GM19467 (cell line): ENCODE data around the gene CELF2.

Experiments used
- ATAC-seq: cut with Tn5 transposase; IDR thresholded peaks from one replicate; pipeline ENCODE4 v1.9.1; 2021; ENCODE audit warnings: mild to moderate bottlenecking, moderate library complexity; ENCODE audit not compliant: unreplicated experiment

Gene CELF2

DNA sequence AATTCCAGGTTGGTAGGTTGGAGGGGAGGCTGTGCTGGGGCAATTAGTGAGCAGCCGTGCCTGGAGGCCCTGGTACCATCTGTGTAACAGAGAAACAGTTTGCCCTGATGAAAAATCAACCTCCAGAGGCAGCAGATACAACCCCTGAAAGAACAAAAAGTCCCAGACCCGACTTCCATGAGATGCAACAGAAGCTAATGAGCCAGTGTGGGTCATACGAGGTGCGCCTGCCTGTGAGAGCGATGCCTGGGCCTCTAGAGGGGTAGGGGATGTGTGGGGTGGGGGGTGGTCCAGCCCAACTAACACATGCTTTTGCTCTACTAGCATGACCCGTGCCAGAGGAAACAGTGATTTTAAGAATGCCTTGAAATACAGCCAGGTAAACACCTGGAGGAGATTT, 39.3 kb downstream of the CELF2 start:
- ATAC-seq: no peak

DNA sequence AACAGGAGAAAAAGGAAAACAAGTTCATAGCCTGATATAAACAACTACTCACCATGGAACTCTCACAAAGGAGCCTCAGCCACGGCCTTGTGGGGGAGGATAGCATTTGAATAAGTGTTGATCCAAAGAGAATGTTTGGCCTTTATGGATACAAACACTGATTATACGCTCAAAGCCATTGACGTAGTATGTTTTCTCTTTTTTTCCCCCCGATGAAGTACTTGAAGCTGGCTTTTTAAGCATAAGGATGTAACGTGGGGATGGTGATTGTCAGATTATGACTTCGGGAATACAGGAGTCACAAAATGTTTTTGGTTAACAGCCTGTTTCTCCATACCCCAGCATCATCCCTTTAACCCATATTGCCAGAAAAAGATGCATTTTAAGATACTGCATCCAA, 39.8 kb downstream of the CELF2 start:
- ATAC-seq: no peak

DNA sequence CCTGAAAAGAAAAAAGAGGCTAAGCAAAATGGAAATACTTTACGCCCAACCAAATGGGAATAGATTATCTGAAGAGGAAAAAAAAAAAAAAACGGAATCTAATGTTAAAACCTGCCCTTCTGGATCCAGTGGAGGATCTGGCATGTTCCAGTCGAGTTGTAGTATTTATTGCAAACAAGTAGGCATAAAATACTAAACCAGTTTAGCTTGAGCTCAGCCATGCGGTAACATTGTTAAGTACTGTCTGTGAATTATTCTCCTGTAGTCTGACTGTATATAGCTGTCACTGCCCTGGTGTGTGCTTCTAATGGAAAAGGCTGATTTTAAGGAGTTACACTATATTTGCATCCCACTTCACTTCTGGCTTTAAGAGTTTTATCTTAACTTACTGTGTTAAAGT, 40.3 kb downstream of the CELF2 start:
- no peak for ATAC-seq

DNA sequence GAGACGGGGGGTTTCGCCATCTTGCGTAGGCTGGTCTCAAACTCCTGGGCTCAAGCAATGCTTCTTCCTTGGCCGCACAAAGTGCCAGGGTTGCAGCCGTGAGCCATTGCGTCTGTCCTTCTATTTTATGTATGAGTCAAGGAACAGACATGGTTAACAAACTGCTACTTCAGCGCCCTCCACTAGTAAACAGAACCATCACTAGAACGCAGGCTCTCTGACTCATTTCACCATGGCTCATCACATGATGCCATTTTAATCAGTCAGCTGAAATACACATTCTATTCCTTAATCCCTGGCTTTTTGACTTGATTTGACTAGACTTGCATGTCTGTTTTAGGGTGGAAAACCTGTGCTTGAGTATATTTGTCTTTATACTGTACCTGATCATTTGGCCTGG, 41.3 kb downstream of the CELF2 start:
- no peak for ATAC-seq

DNA sequence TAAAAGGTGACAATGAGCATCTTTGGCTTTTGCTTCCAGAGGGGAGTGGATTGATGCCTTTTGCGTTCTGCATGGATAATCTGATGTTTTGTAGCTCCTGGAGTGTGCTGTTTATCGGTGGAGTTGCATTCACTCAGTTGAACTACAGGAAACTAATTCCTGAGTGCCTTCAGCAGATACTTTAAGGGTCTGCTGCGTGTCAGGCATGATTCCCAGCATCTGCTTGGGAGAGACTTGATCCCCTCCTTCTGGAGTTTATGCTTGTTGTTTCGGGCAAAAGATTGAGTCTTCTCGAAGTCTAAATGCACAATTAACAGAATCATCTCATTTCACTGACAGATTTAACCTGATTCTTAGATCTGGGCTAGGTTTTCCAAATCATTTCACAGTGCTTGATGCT, 46.2 kb downstream of the CELF2 start:
- no peak for ATAC-seq

DNA sequence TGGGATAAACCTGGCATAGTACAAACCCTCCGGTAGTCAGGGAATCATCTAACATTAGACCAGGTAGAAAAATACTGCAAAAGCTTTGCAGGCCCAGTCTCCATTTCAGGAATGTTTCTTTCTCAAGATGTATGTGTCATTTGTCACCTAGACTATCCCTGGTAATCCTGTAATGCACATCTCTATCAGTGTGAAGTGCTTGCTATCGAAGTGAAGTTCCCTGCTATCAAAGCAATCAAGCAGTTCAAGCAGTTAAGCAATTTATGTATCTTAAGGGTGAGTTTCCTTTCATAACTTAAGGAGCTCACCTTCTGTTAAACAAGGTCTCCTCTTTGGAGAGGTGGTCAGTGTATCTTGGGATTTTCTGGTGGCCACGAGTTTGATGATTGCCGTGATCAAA, 47.2 kb downstream of the CELF2 start:
- ATAC-seq: no peak

DNA sequence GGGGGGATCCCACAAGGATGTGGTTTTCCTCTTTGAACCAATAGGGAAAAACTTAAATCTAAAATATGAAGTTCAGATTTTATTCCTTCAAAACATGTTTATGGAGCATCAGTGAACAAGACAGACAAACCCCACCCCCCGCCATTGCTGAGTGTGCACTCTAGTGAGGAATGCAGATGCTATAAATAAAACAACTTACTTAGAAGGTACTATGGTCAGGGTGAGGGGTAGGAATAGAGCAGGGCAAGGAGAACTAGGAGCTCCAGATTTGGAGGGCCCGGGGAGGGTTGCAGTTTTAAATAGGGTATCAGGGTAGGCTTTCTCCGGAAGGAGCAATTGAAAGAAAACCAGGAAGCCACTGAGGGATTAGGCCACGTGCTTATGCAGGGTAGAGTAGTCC, 47.9 kb downstream of the CELF2 start:
- ATAC-seq: no peak

DNA sequence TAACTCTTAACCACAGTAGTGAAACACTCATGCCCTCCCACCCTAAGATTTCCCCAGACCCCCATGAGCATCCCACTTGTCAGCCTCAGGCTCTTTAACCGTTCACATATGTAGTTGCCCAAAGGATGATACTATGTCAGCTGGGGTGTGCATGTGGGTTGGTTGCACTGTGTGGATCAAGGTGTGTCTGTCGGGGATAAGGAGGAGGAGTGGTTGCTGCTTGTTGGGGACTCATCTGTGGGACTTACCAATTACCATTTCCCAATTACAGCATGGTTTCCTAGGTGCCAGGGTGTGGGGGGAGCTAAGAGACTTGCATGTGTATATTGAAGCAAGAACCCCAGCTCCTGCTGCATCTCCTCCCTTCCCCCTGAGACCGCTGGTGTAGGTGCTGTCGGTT, 48.8 kb downstream of the CELF2 start:
- no peak for ATAC-seq

DNA sequence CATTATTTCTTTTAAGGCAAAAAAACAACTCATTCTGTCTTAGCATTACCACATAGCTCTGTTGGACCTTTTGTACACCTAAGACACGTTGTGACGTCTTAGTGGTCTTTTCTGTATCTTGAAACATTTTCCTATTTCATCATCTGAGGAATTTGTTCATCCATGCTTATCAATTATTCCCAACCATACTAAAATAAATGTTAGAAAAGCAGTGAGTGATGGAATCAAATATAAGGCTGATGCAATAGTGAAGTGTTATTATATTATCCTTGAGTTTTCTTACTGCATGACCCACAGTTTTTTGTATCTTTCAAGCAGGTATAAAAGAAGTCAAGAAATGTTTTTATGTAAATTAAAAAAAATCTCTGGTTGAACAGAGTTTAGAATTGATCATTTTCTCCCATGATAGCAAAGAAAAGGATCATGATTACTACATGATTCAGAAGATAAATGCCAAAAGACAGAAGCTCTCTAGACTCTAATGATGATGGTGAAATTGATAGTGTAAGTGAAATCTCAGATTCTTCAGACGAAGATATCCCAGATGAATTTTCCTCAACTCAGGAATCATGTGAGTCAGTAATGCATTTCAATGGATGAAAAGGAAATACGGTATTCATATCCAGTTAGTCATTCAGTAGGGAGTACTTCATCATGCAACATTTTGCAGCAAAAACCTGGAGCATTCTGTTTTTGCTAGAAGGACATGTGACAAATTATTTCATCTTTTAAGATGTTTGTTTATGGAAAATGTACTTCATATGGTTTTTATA, 51.4 kb downstream of the CELF2 start:
- ATAC-seq: no peak

DNA sequence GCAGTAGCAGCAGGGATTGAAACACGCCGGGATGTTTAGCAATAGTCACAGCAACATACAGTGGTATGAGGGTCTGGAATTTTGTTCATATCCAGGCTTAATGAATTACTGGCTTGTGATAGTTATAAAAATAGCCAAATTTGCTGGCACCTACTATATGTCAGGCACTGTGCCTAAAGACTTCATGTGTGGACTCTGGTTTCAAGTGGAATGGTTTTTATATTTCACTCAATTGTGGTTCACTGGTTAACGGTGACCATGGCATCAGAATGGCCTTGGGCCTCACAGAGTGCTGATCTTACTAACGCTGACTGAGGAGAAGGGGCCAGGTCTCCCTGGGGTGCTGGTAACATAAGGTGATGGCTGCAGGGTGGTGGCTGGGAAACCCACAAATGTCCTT, 55.7 kb downstream of the CELF2 start:
- no peak for ATAC-seq

DNA sequence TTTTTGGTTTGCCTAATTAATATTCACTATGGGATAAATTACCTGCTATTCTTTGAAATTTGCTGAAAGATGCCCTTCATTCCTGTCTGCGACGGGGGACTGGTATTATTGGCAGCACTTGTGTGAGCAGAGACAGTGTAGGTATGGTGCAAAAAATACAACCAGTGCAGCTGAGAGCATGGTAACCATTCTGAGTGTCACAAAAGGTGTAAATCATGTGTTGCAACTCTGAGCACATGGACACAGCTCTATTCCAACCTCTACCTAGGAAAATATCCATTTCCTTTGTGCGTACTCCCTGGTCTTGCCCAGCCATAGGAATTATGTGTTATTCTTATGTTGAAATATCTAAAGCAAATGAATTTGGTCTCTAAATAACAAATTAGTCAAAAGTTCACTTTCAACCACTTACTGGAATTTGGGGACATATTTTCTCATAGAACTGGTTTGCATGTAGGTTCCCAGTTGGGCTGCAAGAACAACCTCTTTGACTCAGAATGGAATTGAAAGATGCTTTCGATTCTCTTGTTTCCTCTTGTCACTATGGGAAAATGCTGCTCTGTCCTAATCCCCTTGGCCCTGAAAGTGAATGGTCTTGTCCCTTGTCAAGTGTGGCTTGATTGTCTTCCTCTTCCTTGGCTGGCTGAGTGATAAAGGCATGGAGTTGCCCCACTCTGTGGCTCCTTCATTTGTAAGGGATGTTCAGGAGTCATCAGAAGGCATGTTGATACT, 57.0 kb downstream of the CELF2 start:
- ATAC-seq: no peak

DNA sequence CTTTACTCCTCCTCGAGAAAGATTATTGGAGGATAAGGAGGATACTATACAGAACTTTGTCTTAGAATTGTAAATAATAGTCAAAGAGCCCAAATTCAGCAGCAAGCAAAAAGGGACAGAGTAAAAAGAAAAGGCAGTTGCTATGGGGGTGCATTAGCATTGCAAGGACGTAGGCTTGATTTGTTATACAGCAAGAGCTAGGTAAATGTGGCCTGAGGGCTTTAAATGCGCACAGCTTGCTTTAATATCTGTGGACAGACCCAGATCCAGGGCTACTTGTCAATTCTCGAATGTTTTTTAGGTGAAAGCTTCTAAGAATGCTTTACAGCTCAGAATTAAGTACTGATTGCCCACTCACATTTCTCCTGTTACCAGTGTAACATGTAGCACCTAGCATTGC, 58.5 kb downstream of the CELF2 start:
- no peak for ATAC-seq

DNA sequence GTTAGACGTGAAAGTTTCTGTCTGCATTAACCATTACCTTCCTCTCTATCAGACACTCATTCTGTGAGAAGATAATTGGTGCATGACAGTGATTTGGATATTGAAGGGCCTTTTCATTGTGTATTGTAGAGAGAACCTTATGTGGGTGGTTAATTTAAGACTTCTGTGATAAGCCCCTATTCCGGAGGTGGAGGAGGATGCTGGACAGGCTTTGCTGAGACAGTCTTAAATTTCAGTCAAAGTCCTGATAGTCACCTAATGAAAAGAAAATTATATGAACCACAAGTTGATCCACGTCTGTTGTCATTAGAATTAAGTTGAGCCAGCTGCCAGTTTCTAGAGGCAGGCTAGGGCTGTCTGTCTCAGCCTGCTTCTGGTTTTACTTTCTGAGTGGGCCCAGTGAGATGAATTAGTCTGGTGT, 62.9 kb downstream of the CELF2 start:
- ATAC-seq: no peak

DNA sequence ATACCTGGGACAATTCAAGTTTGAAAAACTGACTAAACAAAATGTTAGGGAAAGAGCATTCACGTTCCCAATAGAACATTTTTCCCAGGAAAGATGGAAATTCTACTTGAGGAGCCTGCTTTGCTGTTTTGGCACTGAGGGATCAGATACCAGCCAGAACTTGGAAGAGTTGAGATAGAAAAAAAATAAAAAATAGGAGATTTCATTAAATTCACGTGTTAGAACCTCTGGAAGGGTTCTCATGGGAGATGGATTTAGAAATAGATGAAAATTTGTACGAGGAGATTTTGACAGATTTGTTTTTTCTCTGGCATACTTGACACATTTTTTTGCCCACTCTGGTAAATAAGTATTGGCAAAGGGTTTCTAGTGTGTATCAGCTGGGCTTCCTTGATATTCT, 63.7 kb downstream of the CELF2 start:
- no peak for ATAC-seq

DNA sequence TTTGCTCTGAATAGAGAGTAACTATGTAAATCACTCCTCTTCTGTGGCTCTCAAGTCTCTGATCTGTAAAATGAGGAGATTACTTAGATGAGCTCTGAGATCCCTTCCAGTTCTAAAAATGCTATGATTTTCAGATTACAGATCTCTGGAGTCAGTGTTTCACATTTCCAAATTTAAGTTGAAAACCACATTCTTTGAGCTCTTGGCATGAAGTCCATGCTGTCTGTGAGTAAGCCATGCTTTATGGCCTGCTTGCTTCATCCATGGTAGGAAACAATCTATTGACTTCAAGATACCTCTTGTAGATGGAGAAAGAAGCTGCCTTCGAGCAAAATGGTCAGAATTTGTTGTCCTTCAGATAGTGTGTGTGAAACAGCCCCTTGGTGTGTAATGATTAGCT, 64.9 kb downstream of the CELF2 start:
- no peak for ATAC-seq

DNA sequence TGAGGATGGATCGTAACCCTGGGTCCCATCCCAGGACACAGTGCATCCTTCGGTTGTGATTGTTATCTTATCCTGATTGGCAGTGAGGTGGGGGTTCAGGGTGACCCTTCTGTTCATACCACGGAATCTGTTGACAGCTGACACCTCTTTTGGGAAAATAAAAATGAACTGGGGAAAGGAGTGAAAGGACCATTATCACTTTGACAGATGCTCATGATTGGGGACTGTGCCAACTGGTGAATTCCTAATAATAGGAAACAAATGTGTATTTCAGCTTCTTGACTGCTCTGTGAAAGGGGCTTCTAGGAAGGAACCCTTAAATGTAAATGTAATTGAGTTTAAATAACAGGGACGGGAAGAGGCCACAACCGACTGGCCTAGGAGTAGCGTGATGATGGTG, 65.4 kb downstream of the CELF2 start:
- no peak for ATAC-seq

DNA sequence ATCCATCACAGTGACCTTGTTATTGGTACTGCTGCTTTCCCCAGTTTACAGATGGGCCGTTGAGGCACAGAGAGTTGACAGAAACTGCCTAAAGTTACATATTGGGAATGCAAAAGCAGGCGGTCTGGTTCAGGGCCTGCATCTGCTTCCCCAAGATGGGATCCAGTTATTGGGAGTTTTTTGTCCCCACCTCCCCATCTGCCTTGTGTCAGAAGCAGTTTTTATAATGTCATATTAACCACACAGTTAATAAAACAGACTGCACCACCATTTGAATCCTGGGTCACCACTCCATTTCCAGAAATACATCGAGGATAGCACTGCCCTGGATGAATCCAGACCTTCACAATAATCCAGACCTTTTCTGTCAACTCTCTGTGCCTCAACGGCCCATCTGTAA, 67.9 kb downstream of the CELF2 start:
- ATAC-seq: no peak

DNA sequence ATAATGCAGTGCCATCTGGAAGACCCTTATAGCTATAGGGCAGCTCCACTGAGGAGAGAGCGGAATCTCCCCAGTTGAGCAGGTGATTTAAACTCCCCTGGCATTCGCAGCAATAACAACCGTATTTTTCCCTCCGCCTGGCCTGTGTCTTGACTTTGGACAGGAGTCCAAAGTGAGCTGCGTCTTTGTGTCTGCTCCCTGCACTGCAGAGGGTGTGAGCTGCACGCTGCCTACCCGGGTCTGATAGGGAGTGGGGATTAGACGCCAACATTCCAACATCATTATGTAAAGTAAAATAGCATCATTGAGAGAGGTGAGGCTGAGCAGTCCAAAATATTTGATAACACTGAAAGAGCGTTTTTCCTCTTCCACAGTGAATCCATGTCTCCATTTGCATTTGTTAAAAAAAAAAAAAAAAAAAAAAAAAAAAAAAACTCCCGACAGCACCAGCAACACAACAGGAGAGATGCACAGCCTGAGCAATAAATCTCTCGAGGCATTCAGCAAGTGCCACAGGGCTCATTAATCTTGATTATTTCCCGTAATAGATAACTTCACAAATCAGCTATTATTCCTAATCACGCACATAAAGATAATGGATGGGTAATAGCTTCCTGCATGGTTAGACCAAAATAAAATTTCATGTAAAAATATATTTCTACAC, 68.6 kb downstream of the CELF2 start:
- no peak for ATAC-seq

DNA sequence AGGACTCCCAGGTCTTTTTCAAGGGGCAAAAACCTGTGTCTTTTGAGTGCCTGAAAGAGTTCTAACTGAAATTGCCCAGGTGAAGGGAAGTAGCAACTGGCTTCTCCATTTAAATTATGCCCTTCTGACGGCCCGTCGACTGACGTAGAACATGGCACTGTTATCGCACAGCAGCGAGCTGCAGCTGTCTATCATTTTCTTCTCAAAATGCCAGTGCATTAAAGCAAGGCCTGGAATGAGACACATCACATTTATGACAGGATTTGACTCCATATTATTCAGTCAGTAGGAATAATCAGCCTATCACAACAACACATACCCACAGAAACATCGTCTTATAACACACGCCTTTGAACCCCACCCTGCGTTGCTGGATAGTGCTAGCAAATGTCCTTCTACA, 69.7 kb downstream of the CELF2 start:
- ATAC-seq: no peak

DNA sequence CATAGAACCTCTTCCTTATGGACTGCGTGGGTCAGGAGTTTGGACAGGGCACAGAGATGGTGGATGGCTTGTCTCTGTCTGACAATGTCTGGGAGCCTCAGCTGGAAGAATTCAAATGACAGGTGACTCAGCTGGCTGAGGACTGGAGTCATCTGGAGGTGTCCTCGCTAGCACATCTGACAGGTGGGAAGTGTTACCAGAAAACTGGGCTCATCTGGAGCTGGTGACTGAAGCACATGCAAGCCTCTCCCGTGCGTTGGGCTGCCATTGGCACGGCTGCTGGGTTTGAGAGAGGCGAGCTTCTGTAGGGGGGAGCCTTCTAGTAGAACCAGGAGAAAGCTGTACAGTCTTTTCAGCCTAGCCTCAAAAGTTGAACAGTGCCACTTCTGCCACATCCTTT, 71.0 kb downstream of the CELF2 start:
- ATAC-seq: no peak

DNA sequence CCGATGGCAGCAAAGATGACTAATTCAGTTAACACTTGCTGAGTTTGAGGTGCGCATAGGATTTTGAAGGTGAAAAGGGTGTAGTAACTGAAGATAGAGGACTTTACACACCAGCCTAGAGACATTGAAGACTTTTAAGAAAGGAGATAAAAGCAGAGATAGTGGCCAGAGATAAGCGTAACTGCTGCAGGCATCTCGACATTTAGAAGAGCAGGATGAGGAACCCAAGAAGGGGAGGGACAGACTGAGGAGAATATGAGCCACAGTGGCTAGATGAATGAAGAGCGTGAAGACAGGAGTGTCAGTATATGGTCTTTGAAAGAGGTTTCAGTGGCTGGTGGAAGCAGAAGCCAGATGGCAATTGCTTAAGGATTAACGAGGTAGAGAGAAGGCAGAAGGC, 71.6 kb downstream of the CELF2 start:
- no peak for ATAC-seq

DNA sequence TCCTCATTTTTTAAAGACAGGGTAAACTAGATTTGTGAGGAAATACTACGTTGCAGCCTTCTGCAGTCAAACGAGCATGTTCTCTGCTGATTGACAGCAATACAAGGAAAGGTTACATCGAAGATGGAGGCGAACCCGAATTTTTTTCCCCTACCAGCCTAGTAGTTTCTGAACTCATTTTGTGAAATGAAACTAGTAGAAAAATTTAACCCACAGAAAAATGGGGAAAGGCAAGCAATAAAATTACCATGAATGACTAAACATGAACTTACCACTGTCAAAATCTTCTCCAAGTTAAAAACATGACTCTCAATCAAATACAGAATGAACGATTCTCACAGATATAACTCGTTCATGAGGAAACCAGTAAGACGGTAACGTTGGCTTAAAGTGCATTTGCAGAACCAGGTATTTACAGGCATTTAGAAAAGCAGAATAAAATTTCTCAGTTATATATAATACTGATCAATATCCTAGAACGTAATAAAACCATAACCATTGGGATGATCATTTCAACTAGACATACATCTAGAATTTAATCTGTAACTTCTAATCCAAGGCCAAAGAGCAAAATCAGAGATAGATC, 73.9 kb downstream of the CELF2 start:
- no peak for ATAC-seq
